Measurements from ENCODE around the gene NYNRIN.
"Not testable (repeated sequence)": the region's sequence is repeated elsewhere in the genome, so short reads cannot be mapped to it uniquely, and the experiment has no call there.

NYNRIN gene

DNA sequence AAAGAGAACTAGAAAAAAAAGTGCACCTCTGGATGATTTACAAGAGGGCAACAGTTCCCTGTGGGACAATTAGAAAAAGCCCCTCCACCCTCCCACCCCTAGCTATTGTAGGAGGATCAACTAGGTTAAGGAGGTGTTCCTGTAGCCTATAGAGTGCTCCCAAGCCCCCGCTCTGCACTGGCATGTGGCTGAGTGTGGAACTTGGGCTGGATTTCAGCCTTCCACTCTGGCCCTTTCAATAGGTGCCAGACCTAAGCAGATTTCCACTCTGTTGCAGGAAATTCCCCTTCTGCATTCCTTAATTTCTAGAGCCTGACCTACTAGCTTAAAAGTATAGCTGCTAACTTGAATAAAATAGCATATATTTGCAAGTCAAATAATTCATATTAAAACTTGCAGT, 28.1 kb upstream of the NYNRIN start:
- no peak for DNase-seq

DNA sequence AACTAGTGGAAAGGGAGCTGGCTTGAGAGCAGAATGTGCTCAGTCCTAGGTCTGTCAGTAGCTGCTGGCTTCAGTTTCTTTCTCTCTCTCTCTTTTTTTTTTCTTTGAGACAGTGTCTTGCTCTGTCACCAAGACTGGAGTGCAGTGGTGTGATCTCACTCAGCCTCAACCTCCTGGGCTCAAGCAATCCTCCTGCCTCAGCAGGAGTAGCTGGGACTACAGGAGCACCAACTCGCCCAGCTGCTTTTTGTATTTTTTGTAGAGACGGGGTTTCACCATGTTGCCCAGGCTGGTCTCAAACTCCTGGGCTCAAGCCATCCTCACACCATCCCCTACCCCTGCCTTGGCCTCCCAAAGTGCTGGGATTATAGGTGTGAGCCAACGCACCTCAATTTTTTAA, 27.2 kb upstream of the NYNRIN start:
- DNase-seq = not testable (repeated sequence)

DNA sequence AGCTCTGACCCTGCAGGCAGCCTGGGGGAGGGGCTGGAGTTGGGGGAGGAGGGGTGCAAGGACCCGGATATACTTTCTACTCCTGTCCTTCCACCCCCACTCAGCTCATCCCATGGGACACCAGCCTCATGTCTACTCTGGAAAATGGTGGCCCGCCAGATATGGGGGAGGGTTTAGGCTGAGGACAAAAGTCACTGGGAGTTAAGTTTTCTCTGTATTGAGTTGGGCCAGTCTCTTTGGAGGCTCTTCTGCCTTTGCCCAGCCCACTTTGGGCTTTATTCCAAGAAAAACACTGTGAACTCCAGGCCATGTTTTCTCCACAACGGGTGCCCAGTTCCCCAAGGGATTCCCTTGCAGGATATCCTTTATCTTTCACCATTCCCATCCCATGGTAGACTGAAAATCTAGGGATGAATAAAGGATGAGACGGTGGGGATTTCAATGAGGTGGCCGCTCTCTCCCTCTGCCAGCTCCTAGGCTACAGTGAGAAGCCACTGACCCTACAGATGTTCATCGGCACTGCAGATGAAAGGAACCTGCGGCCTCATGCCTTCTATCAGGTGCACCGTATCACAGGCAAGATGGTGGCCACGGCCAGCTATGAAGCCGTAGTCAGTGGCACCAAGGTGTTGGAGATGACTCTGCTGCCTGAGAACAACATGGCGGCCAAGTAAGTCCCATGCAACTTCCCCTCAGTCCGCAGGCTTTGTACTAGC, 25.9 kb upstream of the NYNRIN start:
- DNase-seq = no peak

DNA sequence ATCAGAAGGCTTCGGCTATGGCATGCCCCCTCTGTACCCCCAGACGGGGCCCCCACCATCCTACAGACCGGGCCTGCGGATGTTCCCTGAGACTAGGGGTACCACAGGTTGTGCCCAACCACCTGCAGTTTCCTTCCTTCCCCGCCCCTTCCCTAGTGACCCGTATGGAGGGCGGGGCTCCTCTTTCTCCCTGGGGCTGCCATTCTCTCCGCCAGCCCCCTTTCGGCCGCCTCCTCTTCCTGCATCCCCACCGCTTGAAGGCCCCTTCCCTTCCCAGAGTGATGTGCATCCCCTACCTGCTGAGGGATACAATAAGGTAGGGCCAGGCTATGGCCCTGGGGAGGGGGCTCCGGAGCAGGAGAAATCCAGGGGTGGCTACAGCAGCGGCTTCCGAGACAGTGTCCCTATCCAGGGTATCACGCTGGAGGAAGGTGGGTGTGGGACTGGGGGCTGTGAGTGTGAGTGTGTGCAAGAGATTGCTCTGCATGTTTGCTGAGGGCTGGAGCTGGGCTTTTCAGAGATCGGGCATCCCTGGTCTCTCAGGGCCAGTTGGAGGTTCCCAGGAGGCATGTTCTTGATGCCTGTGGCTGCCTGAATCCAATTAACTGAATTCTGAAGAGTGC, 22.2 kb upstream of the NYNRIN start:
- DNase-seq = no peak

DNA sequence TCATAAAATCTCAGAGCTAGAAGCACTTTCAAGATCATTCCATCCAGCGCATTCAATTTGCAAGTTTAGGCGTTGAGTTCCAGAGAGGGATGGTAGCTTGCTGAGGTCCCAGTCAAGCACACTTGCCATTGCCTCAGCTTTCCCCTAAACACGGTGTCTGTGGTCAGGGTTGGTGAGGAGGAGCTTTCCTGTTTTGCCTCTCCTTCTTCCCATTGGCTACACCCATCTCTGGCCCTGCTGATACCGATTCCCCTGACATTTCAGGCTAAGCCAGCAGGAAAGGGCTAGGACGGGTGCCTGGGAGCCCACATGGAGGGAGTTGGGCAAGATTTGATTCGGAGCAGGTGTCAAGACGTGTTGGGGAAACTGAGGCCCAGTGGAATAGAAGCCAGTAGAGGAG, 21.7 kb upstream of the NYNRIN start:
- DNase-seq = no peak

DNA sequence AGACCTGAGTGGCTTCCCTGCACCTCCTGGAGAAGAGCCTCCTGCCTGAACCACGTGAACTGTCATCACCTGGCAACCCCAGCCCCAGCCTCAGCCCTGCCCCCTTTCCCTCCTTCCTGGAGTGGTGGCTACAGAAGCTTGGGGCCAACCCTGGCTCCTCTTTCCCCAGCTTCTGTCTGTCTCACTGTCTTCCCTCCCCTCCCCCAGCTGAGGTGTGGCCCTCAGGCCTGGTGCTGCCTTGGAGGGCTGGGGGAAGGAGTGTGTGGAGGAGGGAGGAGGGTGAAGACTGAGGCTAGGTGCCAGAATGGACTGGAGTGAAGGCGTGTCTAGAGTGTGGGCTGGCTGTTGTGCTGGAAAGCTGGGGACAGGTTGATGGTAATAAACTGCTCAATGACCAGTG, 21.1 kb upstream of the NYNRIN start:
- DNase-seq = no peak

DNA sequence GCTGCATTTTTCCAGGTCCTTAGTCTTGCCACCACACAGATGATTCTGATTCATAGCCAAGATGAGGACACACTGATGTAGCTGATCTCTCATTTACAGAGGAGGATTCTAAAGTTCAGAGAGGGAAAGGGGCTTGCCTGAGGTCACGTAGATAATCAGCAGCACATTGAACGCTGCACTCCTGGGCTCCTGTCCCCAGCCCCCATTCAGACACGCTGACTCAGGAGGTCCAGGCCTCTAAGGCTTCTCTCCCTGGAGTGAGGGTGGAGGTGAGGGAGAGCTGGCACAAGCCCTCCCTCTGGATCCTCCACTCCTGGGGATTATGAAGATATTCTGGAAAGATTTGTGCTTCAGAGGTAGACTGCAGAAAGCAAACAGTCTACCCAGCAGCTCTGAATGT, 20.5 kb upstream of the NYNRIN start:
- no peak for DNase-seq

DNA sequence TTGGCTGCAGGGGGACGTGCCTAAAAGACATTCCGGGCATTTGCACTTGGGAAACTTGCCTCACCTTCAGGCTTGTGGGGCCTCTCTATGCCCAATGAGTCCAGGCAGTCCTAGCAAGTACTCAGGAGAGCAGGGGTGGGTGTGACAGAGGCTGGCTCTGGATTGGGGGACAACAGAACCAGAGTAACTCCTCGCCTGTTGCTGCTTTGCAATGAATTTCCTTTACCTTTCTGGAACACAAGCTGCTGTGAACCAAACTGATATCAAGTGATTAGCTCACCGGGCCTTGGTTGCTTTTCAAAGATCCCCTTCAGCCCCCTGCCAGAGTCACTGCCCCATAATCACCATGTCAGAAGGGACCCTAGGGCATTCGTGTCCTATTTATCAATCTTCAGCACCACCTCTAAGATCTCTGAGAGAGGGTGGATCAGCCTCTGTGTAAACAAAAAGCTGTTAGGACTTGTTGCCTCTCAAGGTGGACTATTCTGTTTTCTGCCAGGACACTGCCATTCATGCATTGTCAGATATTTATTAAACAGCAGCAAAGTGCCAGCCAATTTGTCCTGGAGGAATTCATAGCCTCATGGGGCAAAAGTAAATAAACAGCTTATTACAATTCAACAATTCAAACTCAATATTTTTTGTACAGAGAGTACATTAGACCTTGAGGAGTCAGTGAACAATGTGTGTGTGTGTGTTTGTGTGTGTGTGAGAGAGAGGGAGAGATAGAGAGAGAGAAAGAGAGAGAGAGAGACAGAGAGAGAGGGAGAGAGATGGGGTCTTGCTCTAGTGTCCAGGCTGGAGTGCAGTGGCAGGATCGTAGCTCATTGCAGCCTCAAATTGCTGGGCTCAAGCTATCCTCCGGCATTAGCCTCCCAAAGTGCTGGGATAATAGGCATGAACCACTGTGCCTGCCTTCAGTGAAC, 19.6 kb upstream of the NYNRIN start:
- no peak for DNase-seq

DNA sequence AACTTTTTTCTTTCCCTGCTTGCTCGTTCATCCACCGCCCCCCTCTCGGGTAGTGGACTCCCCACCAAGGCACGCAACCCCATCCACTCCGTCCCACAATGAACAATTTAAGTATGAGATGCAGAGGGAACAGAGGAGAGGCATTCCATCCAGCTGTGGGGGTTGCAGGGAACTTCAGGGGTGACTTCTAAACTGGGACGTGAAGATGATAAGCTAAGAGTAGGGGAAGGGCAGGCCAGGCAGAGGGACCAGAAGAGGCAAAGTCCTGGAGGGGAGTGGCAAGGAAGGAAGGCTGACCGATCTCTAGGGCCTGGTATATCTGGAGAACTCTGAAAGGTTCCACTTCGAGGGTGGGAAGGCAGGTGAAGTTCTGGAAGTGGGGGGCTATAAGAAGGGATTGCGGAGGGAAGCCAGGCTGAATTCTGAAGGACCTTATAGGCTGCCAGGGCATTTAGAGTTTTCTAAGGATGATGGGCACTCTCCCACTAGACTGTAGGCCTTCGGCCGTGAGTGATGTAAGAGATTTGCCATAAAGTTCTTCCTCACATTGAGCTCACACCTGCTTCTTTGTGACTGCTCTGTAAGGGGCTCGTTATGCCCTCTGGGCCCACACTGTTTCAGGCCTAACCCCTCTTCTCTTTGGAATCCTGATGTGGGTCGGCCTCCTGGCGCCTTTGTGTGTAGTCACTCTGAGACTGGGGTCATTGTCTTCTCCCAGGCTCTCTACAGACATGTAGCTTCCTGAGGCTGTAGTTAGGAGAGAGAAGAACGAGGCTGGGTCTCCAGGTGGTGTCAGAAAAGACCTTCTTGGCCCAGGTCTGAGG, 18.7 kb upstream of the NYNRIN start:
- no peak for DNase-seq

DNA sequence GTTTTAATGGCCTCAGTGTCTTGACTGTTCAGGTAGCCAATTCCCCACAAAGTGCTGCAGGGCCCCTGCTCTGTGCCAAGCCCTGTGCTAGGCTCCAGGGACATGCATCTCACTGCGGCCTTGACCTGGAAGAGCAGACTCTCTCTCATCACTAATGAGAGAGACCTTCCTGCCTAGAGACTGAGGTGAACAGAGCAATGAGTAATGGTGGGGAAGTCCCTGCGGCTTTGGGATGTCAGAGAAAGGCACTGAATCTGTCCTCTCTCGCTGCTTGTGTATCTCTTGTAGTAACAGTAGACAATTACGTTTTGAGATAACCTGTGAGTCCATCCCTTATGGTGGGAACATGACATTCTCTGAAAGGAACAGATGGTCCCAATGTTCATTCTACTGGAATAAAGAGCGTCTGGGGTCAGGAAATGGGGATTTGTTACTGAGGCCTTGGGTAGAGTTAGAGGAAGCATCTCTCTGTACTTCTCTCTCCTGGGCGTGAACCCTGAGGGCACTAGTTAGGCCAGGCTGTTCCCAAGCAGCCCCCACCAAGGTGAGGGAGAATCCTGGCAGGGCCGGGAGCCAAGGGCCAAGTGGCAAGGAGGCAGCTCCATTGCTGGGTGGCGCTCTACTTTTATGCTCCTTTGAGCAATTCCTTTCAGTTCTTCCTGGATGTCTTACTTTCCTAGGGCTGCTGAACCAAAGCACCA, 17.3 kb upstream of the NYNRIN start:
- DNase-seq = no peak

DNA sequence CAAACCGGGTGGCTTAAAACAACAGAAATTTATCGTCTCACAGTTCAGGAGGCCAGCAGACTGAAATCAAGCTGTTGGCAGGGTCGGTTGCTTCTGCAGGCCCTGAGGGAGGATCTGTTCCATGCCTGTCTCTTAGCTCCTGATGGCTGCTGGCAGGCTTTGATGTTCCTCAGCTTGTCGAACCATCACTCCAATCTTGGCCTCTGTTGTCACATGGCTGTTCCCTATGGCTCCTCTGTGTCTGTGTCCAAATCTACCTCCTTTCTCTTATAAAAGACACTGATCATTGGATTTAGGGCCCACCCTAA, 16.8 kb upstream of the NYNRIN start:
- no peak for DNase-seq

DNA sequence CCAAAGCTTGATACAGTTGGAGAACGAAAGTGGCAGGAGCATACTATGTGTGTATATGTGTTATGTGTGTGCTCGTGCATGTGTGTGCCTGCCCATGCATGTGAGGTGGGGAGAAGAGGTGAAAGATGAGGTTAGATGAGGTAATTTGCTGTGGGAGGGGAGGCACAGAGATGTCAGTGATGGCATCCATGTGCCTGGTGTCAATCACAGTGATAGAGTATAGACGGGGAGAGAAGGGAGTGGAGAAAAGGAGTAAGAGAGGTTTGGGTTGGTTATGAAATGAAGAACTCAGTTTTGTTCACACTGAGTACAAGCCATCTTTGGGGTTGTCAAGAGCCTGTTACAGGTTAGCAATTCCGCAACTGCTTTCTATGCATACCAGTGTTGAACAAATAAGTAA, 14.6 kb upstream of the NYNRIN start:
- DNase-seq = no peak

DNA sequence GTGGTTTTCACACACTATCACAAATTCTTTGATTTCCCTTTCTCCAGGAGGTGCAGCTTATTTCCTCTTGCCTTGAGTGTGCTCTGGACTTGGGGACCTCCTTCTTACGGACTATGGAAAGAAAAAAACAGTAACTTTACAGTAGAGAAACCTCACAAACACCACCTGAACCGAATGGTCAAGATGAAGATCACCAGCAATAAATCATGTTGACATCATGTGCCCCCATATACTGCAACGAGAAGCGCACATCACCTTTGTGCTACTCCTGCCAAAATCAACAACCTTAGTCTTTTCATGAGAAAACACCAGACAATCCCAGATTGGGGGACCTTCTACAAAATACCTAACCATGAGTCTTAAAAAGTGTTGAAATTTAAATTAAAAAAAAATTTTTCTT, 13.3 kb upstream of the NYNRIN start:
- no peak for DNase-seq

DNA sequence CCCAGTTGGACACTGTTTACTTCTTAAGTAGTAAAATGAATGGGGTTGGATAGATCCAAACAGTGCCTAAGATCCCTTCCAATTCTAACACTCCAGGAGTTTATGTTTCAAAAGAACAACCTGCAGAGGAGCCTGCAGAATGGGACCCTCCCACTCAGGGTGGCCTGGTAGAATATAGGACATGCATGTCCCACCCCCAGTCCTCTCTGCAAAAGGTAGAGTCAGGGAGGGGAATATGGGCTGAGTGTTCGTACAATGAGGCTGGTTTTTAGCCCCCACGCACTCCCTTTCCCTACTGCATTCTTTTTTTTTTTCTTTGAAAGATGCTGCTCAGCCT, 11.8 kb upstream of the NYNRIN start:
- no peak for DNase-seq

DNA sequence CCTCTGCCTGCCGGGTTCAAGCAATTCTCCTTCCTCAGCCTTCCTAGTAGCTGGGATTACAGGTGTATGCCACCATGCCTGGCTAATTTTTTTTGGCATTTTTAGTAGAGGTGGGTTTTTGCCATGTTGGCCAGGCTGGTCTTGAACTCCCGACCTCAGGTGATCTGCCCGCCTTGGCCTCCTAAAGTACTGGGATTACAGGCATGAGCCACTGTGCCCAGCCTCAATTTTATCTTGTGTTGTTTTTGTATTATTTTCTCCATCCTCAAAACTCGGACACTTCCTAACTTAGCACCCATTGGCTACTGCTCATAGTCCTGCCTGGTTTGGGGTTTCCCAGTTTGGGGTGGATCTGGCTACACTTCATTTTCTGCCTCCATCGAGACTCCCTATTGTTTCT, 11.2 kb upstream of the NYNRIN start:
- not testable (repeated sequence) for DNase-seq

DNA sequence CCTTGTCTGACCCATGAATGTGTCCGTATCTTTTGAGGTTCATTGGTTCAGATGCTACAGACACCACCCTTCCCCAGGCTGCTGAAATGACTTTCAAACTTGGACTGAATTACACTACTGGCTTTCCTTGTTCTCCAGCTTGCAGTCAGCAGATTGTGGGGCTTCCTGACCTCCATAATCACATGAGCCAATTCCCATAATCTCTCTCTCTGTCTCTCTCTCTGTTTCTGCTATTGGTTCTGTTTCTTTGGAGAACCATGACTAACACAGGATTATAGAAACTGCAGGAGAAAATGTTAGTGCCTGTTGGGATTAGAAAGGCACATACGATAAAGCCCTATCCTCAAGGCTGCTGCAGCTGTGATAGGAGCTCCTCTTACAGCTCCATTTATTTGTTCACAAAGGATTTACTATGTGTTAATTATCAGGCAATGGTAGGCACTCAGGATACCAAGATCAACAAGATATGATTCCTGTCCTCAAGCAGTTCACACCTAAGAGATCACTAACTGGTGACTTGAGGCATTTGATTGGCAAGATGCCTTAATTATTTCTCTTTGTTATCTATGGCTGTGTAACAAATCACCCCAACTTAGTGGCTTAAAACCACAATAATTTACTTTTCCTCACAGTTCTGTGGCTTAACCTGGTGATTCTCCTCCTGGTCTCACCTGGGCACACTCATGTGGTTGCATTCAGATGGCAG, 10.2 kb upstream of the NYNRIN start:
- DNase-seq = no peak

DNA sequence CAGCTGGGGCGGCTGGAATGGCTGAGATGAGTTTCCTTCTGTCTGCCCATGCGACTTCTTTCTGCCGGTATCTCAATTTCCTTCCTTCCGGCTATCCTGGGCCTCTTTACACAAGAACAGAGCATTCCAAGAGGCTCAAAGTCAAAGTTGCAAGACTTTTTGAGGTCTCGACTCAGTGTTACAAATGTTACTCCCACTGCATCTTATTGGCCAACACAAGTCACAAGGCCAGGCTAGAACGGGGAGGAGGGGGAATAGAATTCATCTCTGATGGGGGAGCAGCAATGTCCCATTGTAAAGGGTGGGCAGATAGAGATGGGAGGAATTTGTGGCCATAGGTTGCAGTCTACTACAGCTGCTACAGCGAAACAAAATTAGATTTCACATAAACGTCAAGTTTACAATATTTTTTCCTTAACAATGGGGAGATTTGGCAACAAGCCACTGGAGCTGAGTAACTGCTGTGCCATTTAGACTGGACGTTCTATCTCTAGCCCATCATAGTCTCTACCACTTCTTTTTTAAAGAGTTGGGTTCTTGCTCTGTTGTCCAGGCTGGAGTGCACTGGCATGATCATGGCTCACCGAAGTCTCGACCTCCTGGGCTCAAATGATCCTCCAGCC, 9.5 kb upstream of the NYNRIN start:
- no peak for DNase-seq

DNA sequence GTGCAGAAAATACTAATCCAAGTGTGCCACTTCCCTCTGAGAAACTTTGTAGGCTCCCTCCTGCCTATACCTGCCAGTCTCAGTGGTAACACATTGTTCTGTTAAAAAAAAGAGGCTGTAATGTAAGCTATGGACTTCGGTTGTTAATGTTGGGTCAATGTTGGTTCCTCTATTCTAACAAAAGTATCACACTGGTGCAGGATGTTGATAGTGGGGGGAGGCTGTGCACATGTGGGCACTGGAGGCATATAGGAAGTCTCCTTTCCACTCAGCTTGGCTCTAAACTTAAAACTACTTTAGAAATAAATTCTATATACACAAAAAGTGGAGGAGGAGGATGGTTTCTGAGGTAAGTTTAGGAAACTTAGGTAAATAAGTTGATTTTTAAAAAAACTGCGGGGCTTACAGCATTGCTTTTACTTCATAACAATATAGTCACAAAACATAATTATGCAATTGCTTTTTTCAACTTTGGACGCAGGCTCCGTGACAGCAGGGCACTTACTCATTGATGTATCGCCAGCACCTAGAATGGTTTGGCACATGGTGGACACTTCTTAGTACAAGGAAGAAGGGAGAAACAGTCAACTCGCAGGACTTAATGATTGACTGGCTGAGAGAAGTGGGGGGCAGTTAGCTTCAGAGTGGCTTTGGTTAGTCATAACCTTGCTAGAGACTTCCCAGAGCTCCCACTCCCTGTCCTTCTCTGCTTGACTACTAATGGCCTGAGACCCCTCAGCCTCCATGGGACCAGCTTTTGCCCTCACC, 7.9 kb upstream of the NYNRIN start:
- no peak for DNase-seq

DNA sequence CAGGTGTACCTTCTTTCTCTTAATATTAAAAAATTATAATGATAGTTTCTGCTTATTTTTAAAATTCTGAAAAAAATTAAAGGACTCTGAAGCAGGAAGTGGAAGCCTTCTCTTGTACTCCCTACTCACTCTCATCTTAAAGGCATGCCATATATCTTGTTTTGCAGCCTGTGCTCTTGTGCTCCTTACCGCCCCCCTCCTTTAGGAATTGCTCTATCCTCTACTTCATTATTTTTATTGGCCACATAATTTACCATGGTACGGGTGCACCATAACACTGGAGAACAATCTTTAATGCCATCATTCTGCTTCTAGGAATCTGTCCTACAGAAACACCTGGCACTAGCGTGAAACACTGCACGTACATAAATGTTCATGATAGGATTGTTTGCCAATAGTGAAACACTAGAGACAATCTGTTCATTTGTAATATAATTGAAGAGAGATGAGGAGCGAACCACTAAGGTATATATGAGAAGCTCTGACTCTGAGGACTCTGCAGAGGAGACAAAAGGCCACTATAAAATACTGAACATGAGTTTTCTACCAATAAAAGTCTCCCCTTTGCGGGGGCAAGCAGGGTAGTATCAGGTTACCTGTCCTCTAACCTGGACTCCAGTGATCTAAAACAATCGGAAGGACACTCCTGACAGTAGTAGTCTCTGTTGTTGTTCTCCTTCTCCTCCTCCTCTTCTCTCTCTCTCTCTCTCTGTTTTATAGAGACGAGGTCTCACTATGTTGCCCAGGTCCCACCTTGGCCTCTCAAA, 6.3 kb upstream of the NYNRIN start:
- no peak for DNase-seq

DNA sequence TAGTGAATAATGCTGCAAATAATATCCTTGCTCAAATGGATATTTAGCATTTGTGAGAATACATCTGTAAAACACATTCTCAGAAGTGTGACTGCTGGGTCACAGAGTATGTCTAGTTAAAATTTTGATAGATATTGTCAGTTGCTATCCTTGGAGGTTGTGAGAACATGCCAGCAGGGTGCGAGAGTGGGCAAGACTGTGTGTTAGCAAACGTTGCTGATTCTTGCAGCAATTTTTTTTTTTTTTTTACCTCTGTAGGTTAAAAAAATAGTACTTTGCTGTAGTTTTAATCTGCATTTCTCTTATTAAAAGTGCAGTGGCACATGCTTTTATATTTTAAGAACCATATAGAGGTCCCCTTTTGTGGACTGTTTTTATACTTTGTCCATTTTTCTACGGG, 4.5 kb upstream of the NYNRIN start:
- no peak for DNase-seq

Measured in T1000 (cell line).